ENCODE measurements around the gene TJP3. TPM values are rescaled to one million over a fixed set of nuclear protein-coding genes. Genes with fewer than 3 reads are reported as not detected.

The TJP3 gene
- total RNA-seq, 2 donors from 2014 or later: 1.1 TPM; not detected in 1

DNA sequence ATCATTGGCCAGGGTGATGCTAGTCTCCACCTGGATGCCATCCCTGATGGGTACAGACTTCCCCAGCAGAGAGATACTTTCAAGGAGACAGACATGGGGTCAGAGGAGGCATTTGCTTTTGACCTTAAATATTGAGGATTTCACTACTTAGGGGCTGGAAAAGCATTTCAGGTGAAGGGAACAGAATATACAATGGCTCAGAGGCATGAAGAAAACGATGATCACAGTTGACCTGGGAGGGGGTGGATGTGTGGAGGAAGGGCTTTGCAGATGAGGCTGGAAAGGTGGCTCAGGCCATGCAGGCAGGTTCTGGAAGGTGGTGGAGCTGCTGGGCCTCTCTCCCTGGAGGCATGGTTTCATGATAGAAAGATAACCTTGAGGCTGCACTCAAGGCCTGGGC is 74.1 kb downstream of the TJP3 start:
- H3K27me3 ChIP-seq: peaks cover 0 to 7% of the 10 kb centered on the region in 2 donors
- no peak overlapping the region for H3K27ac ChIP-seq
- no peak for DNase-seq (ENCODE audit: low spot score)
- TF ChIP-seq CTCF (IDR thresholded peaks at IDR 0.05): no peak
- no peaks in the 10 kb centered on the region for H3K36me3 ChIP-seq
- H3K4me3 ChIP-seq: no peak overlapping the region
- peaks cover 17 to 26% of the 10 kb centered on the region in 2 donors for H3K9me3 ChIP-seq
- peaks cover 0 to 9% of the 10 kb centered on the region in 2 donors for H3K4me1 ChIP-seq

DNA sequence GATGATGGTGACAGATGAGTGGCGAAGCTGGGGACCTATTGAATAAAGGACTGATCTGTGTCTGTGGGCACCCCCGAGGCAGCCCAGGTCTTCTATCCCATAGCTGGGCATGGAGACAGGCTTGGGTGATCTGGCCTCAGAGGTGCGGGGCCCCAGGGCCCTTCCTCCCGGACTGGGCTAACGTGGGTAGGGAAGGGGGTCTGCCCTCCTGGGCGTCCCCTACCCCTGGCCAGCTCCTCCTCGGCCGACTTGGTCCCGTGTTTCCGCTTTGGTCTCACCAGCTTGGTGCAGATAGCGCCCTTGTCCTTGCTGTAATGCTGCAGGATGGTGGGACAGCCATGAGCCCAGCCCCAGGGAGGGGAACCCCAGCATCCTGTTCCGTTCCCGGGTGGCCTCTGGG is 74.7 kb downstream of the TJP3 start:
- Histone ChIP-seq H3K4me3 (no peak overlapping the region), H3K4me1 (peaks cover 0 to 9% of the 10 kb centered on the region in 2 donors), H3K27ac (no peak overlapping the region), H3K27me3 (peaks cover 0 to 7% of the 10 kb centered on the region in 2 donors), H3K9me3 (peaks cover 17 to 26% of the 10 kb centered on the region in 2 donors), H3K36me3 (no peaks in the 10 kb centered on the region)
- no peak for DNase-seq (ENCODE audit: low spot score)
- no peak for TF ChIP-seq CTCF (IDR thresholded peaks at IDR 0.05)

GRCh38 chr19:3783660-3784584 is 75.7 kb downstream of the TJP3 start:
- no peak for DNase-seq (ENCODE audit: low spot score)
- Histone ChIP-seq H3K27me3 (peaks cover 0 to 7% of the 10 kb centered on the region in 2 donors), H3K36me3 (no peaks in the 10 kb centered on the region), H3K9me3 (peaks cover 17 to 26% of the 10 kb centered on the region in 2 donors), H3K4me1 (peaks cover 0 to 9% of the 10 kb centered on the region in 2 donors), H3K27ac (no peak overlapping the region), H3K4me3 (no peak overlapping the region)
- TF ChIP-seq CTCF (IDR thresholded peaks at IDR 0.05): peak in 1 of 2 donors; percentile 30

- Histone ChIP-seq H3K36me3 (no peaks in the 10 kb centered on the region), H3K27me3 (peaks cover 0 to 7% of the 10 kb centered on the region in 2 donors), H3K9me3 (peaks cover 17 to 26% of the 10 kb centered on the region in 2 donors), H3K27ac (no peak overlapping the region), H3K4me1 (peaks cover 0 to 9% of the 10 kb centered on the region in 2 donors), H3K4me3 (no peak overlapping the region)
- TF ChIP-seq CTCF (IDR thresholded peaks at IDR 0.05): no peak
- no peak for DNase-seq (ENCODE audit: low spot score)
Measured at GRCh38 chr19:3784607-3785450, 76.6 kb downstream of the TJP3 start.

DNA sequence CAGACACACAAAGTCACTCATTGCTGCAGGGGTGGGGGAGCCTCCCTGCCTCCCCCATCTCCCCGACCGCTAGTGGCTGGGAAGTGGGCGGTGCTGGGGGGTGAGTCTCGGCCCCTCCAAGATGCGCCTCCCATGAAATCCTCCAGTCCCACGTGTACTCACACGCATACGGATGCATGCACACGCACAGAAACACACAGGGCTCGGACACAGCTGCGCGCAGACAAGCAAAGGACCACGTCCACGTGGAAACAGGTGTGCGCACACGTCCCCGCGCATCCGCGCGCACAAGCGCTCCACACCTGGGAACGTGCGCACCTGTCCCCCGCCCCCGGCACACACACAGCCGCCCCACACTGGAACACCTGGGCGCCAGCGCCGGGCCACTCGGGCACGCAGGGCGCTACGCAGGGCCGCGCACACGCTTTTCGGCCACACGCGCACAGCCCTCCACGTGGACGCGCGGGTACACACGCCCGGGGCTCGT is 77.3 kb downstream of the TJP3 start:
- Histone ChIP-seq H3K4me3 (peak overlapping the region; percentile 23 to 39), H3K27ac (no peak overlapping the region), H3K27me3 (peaks cover 0 to 7% of the 10 kb centered on the region in 2 donors), H3K4me1 (peaks cover 0 to 9% of the 10 kb centered on the region in 2 donors), H3K36me3 (no peaks in the 10 kb centered on the region), H3K9me3 (peaks cover 17 to 25% of the 10 kb centered on the region in 2 donors)
- DNase-seq (ENCODE audit: low spot score): no peak
- TF ChIP-seq CTCF (IDR thresholded peaks at IDR 0.05): no peak

All from right atrium auricular region (tissue), 2 donors.